HCT116 (cell line): ENCODE results near the gene NBEAL2. TPM values are rescaled to one million over a fixed set of nuclear protein-coding genes. Genes with fewer than 3 reads are reported as not detected.

Experiments
- ATAC-seq: fragments of 200-7000 bp; cut with Tn5 transposase; 2 replicates; pipeline ENCODE4 v1.9.1; 2020; ENCODE audit warnings: mild to moderate bottlenecking, moderate library complexity
- BruUV-seq: library from RNA; stranded (reverse); fragments of 400-500 nt; replicated peaks from 2 replicates; lab custom pipeline; 2021; lab: Mats Ljungman, UMichigan
- CTCF ChIA-PET: fragments of 300-600 bp; sonication (Branson Sonifier 250); formaldehyde crosslinking; loops from one replicate; lab custom pipeline; 2021; ENCODE audit warnings: antibody characterized with exemption; lab: Charles Lee
- POLR2A ChIA-PET: fragments of 300-600, 350-600 bp; sonication (Branson Sonifier 250); formaldehyde crosslinking; loops from one replicate; lab custom pipeline; 2021; ENCODE audit warnings: antibody characterized with exemption; lab: Charles Lee
- RAD21 ChIA-PET, 2 experiments: fragments of 300-600 bp; sonication (Branson Sonifier 250); formaldehyde crosslinking; loops; one replicate each; lab custom pipeline; 2023; ENCODE audit warnings: low total read pairs in 2 of 2; ENCODE audit not compliant: uncharacterized antibody in 2 of 2, unreplicated experiment in 2 of 2, low non-redundant PET in 1 of 2; lab: Charles Lee
- DNase-seq: peaks from one replicate; pipeline ENCODE4 v3.0.0-alpha.2; 2010; ENCODE audit warnings: low read depth, low spot score
- H2AFZ ChIP-seq: fragments of 200-600 bp; shearing (Covaris generic), sonication (generic); 2 replicates; pipeline ENCODE4 v1.6.1; 2017; ENCODE audit warnings: low read depth, mixed run types, mixed read lengths, antibody characterized with exemption, low read length; ENCODE audit not compliant: poor library complexity, severe bottlenecking
- H3K27ac ChIP-seq: 2 replicates; pipeline ENCODE4 v1.5.1; 2012; ENCODE audit warnings: low read depth, low read length
- H3K27me3 ChIP-seq: fragments of 200-600 bp; sonication (generic); 2 replicates; pipeline ENCODE4 v1.6.1; 2016; ENCODE audit warnings: mixed run types, low read length, mixed read lengths; ENCODE audit not compliant: insufficient read depth
- H3K36me3 ChIP-seq, 2 experiments: fragments of 200-500 bp in 1 of 2; fragments of 200-600 bp in 1 of 2; sonication (Bioruptor generic) in 1 of 2; sonication (generic) in 1 of 2; 2 replicates each; pipeline versions ENCODE4 v1.5.1 to v1.6.1; 2014 to 2016; ENCODE audit warnings: low read length in 2 of 2, inconsistent platforms in 1 of 2, mixed read lengths in 1 of 2, mixed run types in 1 of 2; ENCODE audit not compliant: insufficient read depth in 2 of 2, control insufficient read depth in 1 of 2
- H3K4me1 ChIP-seq, 2 experiments: fragments of 200-600 bp in 1 of 2; sonication (generic) in 1 of 2; 2 replicates each; pipeline versions ENCODE4 v1.5.1 to v1.6.1; 2012 to 2017; ENCODE audit warnings: low read length in 2 of 2, inconsistent platforms in 1 of 2, mild to moderate bottlenecking in 1 of 2, mixed read lengths in 1 of 2, mixed run types in 1 of 2, moderate library complexity in 1 of 2; ENCODE audit not compliant: insufficient read depth in 2 of 2, control insufficient read depth in 1 of 2
- H3K4me2 ChIP-seq: fragments of 200-600 bp; sonication (generic); 2 replicates; pipeline ENCODE4 v1.6.1; 2017; ENCODE audit warnings: mixed run types, low read length, mixed read lengths
- H3K4me3 ChIP-seq, 2 experiments: fragments of 200-600 bp in 1 of 2; sonication (generic) in 1 of 2; replicated peaks in 1 of 2; 2 replicates each; pipeline ENCODE4 v1.5.1; 2011 to 2016; ENCODE audit warnings: low read length in 2 of 2, control low read depth in 1 of 2, low read depth in 1 of 2, mild to moderate bottlenecking in 1 of 2, mixed read lengths in 1 of 2, mixed run types in 1 of 2
- H3K79me2 ChIP-seq: fragments of 200-600 bp; sonication (generic); 2 replicates; pipeline ENCODE4 v1.6.1; 2017; ENCODE audit warnings: mild to moderate bottlenecking, mixed run types, low read length, moderate library complexity, mixed read lengths; ENCODE audit not compliant: insufficient read depth
- H3K9ac ChIP-seq: fragments of 200-600 bp; sonication (generic); 2 replicates; pipeline ENCODE4 v1.6.1; 2016; ENCODE audit warnings: low read length, mixed read lengths
- H3K9me2 ChIP-seq: fragments of 200-600 bp; sonication (generic), shearing (Covaris generic); 2 replicates; pipeline ENCODE4 v1.6.1; 2017; ENCODE audit warnings: mixed run types, mild to moderate bottlenecking, moderate library complexity; ENCODE audit not compliant: insufficient read depth
- H3K9me3 ChIP-seq, 2 experiments: fragments of 200-500 bp in 1 of 2; fragments of 200-600 bp in 1 of 2; sonication (Bioruptor generic) in 1 of 2; sonication (generic) in 1 of 2; 2 replicates each; pipeline ENCODE4 v1.6.1; 2014 to 2017; ENCODE audit warnings: low read length in 2 of 2, mixed read lengths in 2 of 2, inconsistent platforms in 1 of 2, low read depth in 1 of 2, mild to moderate bottlenecking in 1 of 2, mixed run types in 1 of 2, moderate library complexity in 1 of 2; ENCODE audit not compliant: control insufficient read depth in 1 of 2, insufficient read depth in 1 of 2
- H4K20me1 ChIP-seq: fragments of 200-600 bp; sonication (generic), shearing (Covaris generic); 2 replicates; pipeline ENCODE4 v1.6.1; 2017; ENCODE audit warnings: mixed run types, mild to moderate bottlenecking, moderate library complexity; ENCODE audit not compliant: insufficient read depth
- ATF3 ChIP-seq: IDR thresholded peaks from 2 replicates; pipeline ENCODE4 v1.6.1; 2012
- CBX3 ChIP-seq: IDR thresholded peaks from 2 replicates; pipeline ENCODE4 v1.6.1; 2012; ENCODE audit warnings: low read depth
- CEBPB ChIP-seq: IDR thresholded peaks from 2 replicates; pipeline ENCODE4 v1.6.1; 2012; ENCODE audit warnings: low read depth
- EGR1 ChIP-seq: IDR thresholded peaks from 2 replicates; pipeline ENCODE4 v1.6.1; 2012; ENCODE audit warnings: low read depth
- EZH2phosphoT487 ChIP-seq: fragments of 200-600 bp; IDR thresholded peaks from 2 replicates; pipeline ENCODE4 v1.6.1; 2018; ENCODE audit warnings: antibody characterized with exemption, borderline replicate concordance
- FOSL1 ChIP-seq: IDR thresholded peaks from 2 replicates; pipeline ENCODE4 v1.6.1; 2012; ENCODE audit warnings: low read depth
- JUND ChIP-seq: IDR thresholded peaks from 2 replicates; pipeline ENCODE4 v1.6.1; 2012
- MAX ChIP-seq: IDR thresholded peaks from 2 replicates; pipeline ENCODE4 v1.6.1; 2012
- POLR2A ChIP-seq: IDR thresholded peaks from 2 replicates; pipeline ENCODE4 v1.7.0; 2011; ENCODE audit warnings: borderline replicate concordance; ENCODE audit not compliant: insufficient read depth, insufficient read length; ENCODE audit errors: extremely low read depth
- POLR2AphosphoS5 ChIP-seq: IDR thresholded peaks from 2 replicates; pipeline ENCODE4 v1.6.1; 2011; ENCODE audit warnings: mild to moderate bottlenecking, low read depth, low read length, moderate library complexity
- RAD21 ChIP-seq: IDR thresholded peaks from 2 replicates; pipeline ENCODE4 v1.6.1; 2012; ENCODE audit warnings: low read depth, mild to moderate bottlenecking
- REST ChIP-seq: IDR thresholded peaks from 2 replicates; pipeline ENCODE4 v1.6.1; 2012; ENCODE audit warnings: low read depth
- SP1 ChIP-seq: IDR thresholded peaks from 2 replicates; pipeline ENCODE4 v1.6.1; 2012; ENCODE audit warnings: low read depth
- SRF ChIP-seq: IDR thresholded peaks from 2 replicates; pipeline ENCODE4 v1.6.1; 2012; ENCODE audit warnings: low read depth
- TCF7L2 ChIP-seq: IDR thresholded peaks from 2 replicates; pipeline ENCODE4 v1.7.0; 2011; ENCODE audit warnings: borderline replicate concordance, inconsistent platforms; ENCODE audit not compliant: insufficient read depth, insufficient read length; ENCODE audit errors: extremely low read depth
- YY1 ChIP-seq: IDR thresholded peaks from 2 replicates; pipeline ENCODE4 v1.6.1; 2011; ENCODE audit warnings: low read length, low read depth, moderate library complexity, mild to moderate bottlenecking; ENCODE audit not compliant: insufficient replicate concordance; ENCODE audit errors: extremely low read depth
- ZNF274 ChIP-seq: fragments of 200-500 bp; sonication (Bioruptor generic); IDR thresholded peaks from 2 replicates; pipeline ENCODE4 v1.6.1; 2014; ENCODE audit warnings: mild to moderate bottlenecking, low read depth, low read length, inconsistent platforms
- intact Hi-C: fragments of 100-400 bp; cut with micrococcal nuclease; formaldehyde crosslinking; loops from 2 replicates; pipeline ENCODE4 v1.10.0; 2022
- total RNA-seq: library from RNA; stranded (reverse); gene quantifications from one replicate; pipeline ENCODE4 v1.2.1, GENCODE V29; 2021; ENCODE audit not compliant: unreplicated experiment

NBEAL2 gene
- total RNA-seq, 1 experiment from 2014 or later, result 72.9 TPM

GRCh38 chr3:46944191-46944590 lies 35.3 kb upstream of the NBEAL2 start:
- H3K36me3 ChIP-seq, result peaks cover 5 to 11% of the 10 kb centered on the region in 2 experiments; a peak in 2 of 4 replicates
- H2AFZ ChIP-seq, result no peak overlapping the region
- no peaks in the 10 kb centered on the region for H3K9me2 ChIP-seq
- intact Hi-C loops, result no loop called here
- H3K4me3 ChIP-seq, result no peak overlapping the region
- no TSS peak for BruUV-seq
- H3K27me3 ChIP-seq, result no peaks in the 10 kb centered on the region
- H3K9me3 ChIP-seq, result no peaks in the 10 kb centered on the region
- POLR2A ChIA-PET, result no interaction called here
- ATAC-seq (peak; percentile 18; the same call in 1 of the 2 replicates), DNase-seq (no peak)
- H3K79me2 ChIP-seq, result peaks cover 97% of the 10 kb centered on the region
- H3K4me1 ChIP-seq, result peaks cover 51 to 68% of the 10 kb centered on the region in 2 experiments
- no peak for TF ChIP-seq MAX
- no peak for TF ChIP-seq SRF
- no peak for TF ChIP-seq SP1
- TF ChIP-seq ATF3, result no peak
- TF ChIP-seq REST, result no peak
- no peak for TF ChIP-seq FOSL1
- no peak for TF ChIP-seq CBX3
- TF ChIP-seq POLR2A, result no peak
- TF ChIP-seq POLR2AphosphoS5, result no peak
- TF ChIP-seq RAD21, result no peak
- TF ChIP-seq YY1, result no peak
- no peak for TF ChIP-seq TCF7L2
- TF ChIP-seq JUND, result no peak
- no peak for TF ChIP-seq EGR1
- no peak for TF ChIP-seq EZH2phosphoT487
- TF ChIP-seq ZNF274, result no peak
- TF ChIP-seq CEBPB, result no peak
- RAD21 ChIA-PET, result no interaction called here
- H3K9ac ChIP-seq, result peak overlapping the region; percentile 56
- CTCF ChIA-PET, result interaction anchor here (1.5 kb wide), 1 partner anchor 9 kb away, joined by 8 read pairs; no protein-coding TSS in a partner anchor
- H3K27ac ChIP-seq, result peak overlapping the region; percentile 36
- peaks cover 27% of the 10 kb centered on the region; the same call in 1 of the 2 replicates for H4K20me1 ChIP-seq
- H3K4me2 ChIP-seq, result peak overlapping the region; percentile 63
